GM12878 (cell line): ENCODE data around the gene ACADVL. TPM values are rescaled to one million over a fixed set of nuclear protein-coding genes. Genes with fewer than 3 reads are reported as not detected.

ENCODE experiments used
- ATAC-seq: fragments of 200-7000 bp; cut with Tn5 transposase; 3 replicates; pipeline ENCODE4 v1.9.1; 2020; ENCODE audit warnings: mild to moderate bottlenecking, moderate library complexity
- BruUV-seq: library from RNA; stranded (reverse); fragments of 400-500 nt; replicated peaks from 2 replicates; lab custom pipeline; 2021; lab: Mats Ljungman, UMichigan
- CTCF ChIA-PET: fragments of 300-600 bp; sonication (Branson Sonifier 250); formaldehyde crosslinking; extraction: SDS; loops from one replicate; lab custom pipeline; 2021; ENCODE audit warnings: inconsistent platforms; lab: Yijun Ruan, JAX
- POLR2A ChIA-PET: fragments of 350-600 bp; formaldehyde crosslinking; extraction: SDS; loops from one replicate; lab custom pipeline; 2021; ENCODE audit warnings: inconsistent platforms; lab: Charles Lee
- RAD21 ChIA-PET: fragments of 300-600 bp; sonication (Branson Sonifier 250); formaldehyde crosslinking; loops from one replicate; lab custom pipeline; 2023; ENCODE audit warnings: antibody characterized with exemption; ENCODE audit not compliant: unreplicated experiment; lab: Charles Lee
- SMC1A ChIA-PET: fragments of 300-600 bp; sonication (Branson Sonifier 250); formaldehyde crosslinking; loops from one replicate; lab custom pipeline; 2023; ENCODE audit not compliant: unreplicated experiment, uncharacterized antibody; lab: Charles Lee
- DNase-seq: peaks from one replicate; pipeline ENCODE4 v3.0.0-alpha.2; 2011; ENCODE audit warnings: low read depth, low spot score
- FAIRE-seq: peaks from 3 replicates; lab custom pipeline; 2011; peaks lifted over from hg19 to GRCh38; lab: Jason Lieb, UNC
- H2AFZ ChIP-seq: 2 replicates; pipeline ENCODE4 v1.6.0; 2011; ENCODE audit warnings: low read depth, low read length, control low read depth; ENCODE audit not compliant: control insufficient read depth
- H3K27ac ChIP-seq: 2 replicates; pipeline ENCODE4 v1.5.1; 2011; ENCODE audit warnings: control low read depth; ENCODE audit not compliant: control insufficient read depth, insufficient read depth
- H3K27me3 ChIP-seq, 2 experiments: replicated peaks in 1 of 2; 2 replicates each; pipeline versions ENCODE4 v1.6.0 to v1.6.1; 2011; ENCODE audit warnings: low read length in 1 of 2; ENCODE audit not compliant: control insufficient read depth in 2 of 2, insufficient read depth in 2 of 2
- H3K36me3 ChIP-seq, 2 experiments: 2 replicates each; pipeline ENCODE4 v1.5.1; 2011; ENCODE audit warnings: low read length in 1 of 2; ENCODE audit not compliant: control insufficient read depth in 2 of 2, insufficient read depth in 2 of 2
- H3K4me1 ChIP-seq: 2 replicates; pipeline ENCODE4 v1.6.1; 2011; ENCODE audit warnings: mild to moderate bottlenecking, low read length, moderate library complexity, mixed read lengths; ENCODE audit not compliant: control insufficient read depth, insufficient read depth
- H3K4me2 ChIP-seq: 2 replicates; pipeline ENCODE4 v1.6.0; 2011; ENCODE audit warnings: control low read depth; ENCODE audit not compliant: control insufficient read depth, insufficient read depth
- H3K4me3 ChIP-seq: fragments of 200-600 bp; sonication (generic); 2 replicates; pipeline ENCODE4 v1.5.1; 2016
- H3K79me2 ChIP-seq: 2 replicates; pipeline ENCODE4 v1.6.0; 2011; ENCODE audit warnings: low read length; ENCODE audit not compliant: control insufficient read depth, insufficient read depth
- H3K9ac ChIP-seq: 2 replicates; pipeline ENCODE4 v1.8.0; 2011; ENCODE audit warnings: low read length, control low read depth, mixed read lengths; ENCODE audit not compliant: control insufficient read depth, insufficient read depth
- H3K9me3 ChIP-seq: replicated peaks from 3 replicates; pipeline ENCODE4 v1.5.1; 2011; ENCODE audit warnings: mild to moderate bottlenecking, low read length; ENCODE audit not compliant: control insufficient read depth, insufficient read depth
- H4K20me1 ChIP-seq: 2 replicates; pipeline ENCODE4 v1.6.0; 2011; ENCODE audit not compliant: control insufficient read depth, insufficient read depth
- BRCA1 ChIP-seq: IDR thresholded peaks from 2 replicates; pipeline ENCODE4 v1.6.1; 2011; ENCODE audit warnings: low read depth, low read length, improper control_type of control experiment
- EGR1 ChIP-seq, 2 experiments: IDR thresholded peaks; 1 replicate in 1 of 2; 2 replicates in 1 of 2; pipeline ENCODE4 v1.6.1; 2011 to 2012; ENCODE audit warnings: low read depth in 2 of 2, low read length in 2 of 2, borderline replicate concordance in 1 of 2, mild to moderate bottlenecking in 1 of 2, moderate library complexity in 1 of 2
- GABPA ChIP-seq: IDR thresholded peaks from 2 replicates; pipeline ENCODE4 v1.6.1; 2014; ENCODE audit warnings: antibody characterized with exemption, low read depth, mild to moderate bottlenecking, inconsistent platforms
- IKZF2 ChIP-seq, 2 experiments: fragments of 450-650 bp; IDR thresholded peaks; 2 replicates each; pipeline ENCODE4 v1.6.1; 2017; ENCODE audit warnings: mild to moderate bottlenecking in 2 of 2, moderate library complexity in 2 of 2
- KLF5 ChIP-seq: fragments of 450-650 bp; IDR thresholded peaks from 2 replicates; pipeline ENCODE4 v1.6.1; 2014; ENCODE audit warnings: mild to moderate bottlenecking; ENCODE audit not compliant: partially characterized antibody
- MEF2A ChIP-seq: IDR thresholded peaks from 2 replicates; pipeline ENCODE4 v1.6.1; 2011; ENCODE audit warnings: low read depth, mild to moderate bottlenecking, low read length, moderate library complexity; ENCODE audit not compliant: insufficient read depth
- MXI1 ChIP-seq: fragments of 150-350 bp; IDR thresholded peaks from 2 replicates; pipeline ENCODE4 v1.6.1; 2011; ENCODE audit warnings: low read depth, mild to moderate bottlenecking, inconsistent platforms, low read length, improper control_type of control experiment
- MYC ChIP-seq: IDR thresholded peaks from 2 replicates; pipeline ENCODE4 v1.6.1; 2011; ENCODE audit warnings: mild to moderate bottlenecking, low read length, moderate library complexity, inconsistent platforms; ENCODE audit not compliant: insufficient read depth, insufficient replicate concordance, insufficient read length, severe bottlenecking
- RFX5 ChIP-seq: IDR thresholded peaks from 2 replicates; pipeline ENCODE4 v1.6.1; 2011; ENCODE audit warnings: low read depth, low read length, improper control_type of control experiment
- YY1 ChIP-seq: IDR thresholded peaks from 2 replicates; pipeline ENCODE4 v1.6.1; 2011; ENCODE audit warnings: low read depth, mild to moderate bottlenecking, low read length
- ZBED1 ChIP-seq: IDR thresholded peaks from 2 replicates; pipeline ENCODE4 v1.6.1; 2016; ENCODE audit warnings: borderline replicate concordance
- ZNF24 ChIP-seq: fragments of 450-650 bp; IDR thresholded peaks from 2 replicates; pipeline ENCODE4 v1.6.1; 2017; ENCODE audit warnings: antibody characterized with exemption, mild to moderate bottlenecking
- ZSCAN29 ChIP-seq: fragments of 450-650 bp; IDR thresholded peaks from 2 replicates; pipeline ENCODE4 v1.6.1; 2017; ENCODE audit warnings: mild to moderate bottlenecking, moderate library complexity
- WGBS: methylation state at CpG from one replicate; pipeline ENCODE4 v1.1.6; 2016; ENCODE audit warnings: low lambda C conversion rate; ENCODE audit not compliant: insufficient replicate concordance, insufficient coverage; ENCODE audit errors: missing lambda C conversion rate; 5-methylcytosine and 5-hydroxymethylcytosine counted together
- in situ Hi-C: fragments of 300-500 bp; cut with MboI; formaldehyde crosslinking; loops from 9 replicates; pipeline ENCODE4 v1.14.3; 2018; ENCODE audit warnings: mixed read lengths
- intact Hi-C: fragments of 100-400 bp; cut with micrococcal nuclease; formaldehyde crosslinking; loops from one replicate; pipeline ENCODE4 v1.14.2; 2022; ENCODE audit not compliant: unreplicated experiment
- polyA plus RNA-seq, 11 experiments: library from polyadenylated mRNA; depleted of rRNA in 4 of 11; unstranded in 6 of 11; stranded (reverse) in 5 of 11; fragments of >200 nt; fragmentation: Nextera tagmentation in 4 of 11; fragmentation: Illumina TruSeq in 1 of 11; extraction: Ambion mirVana in 4 of 11; extraction: Trizol in 1 of 11; gene quantifications; 1 replicate in 1 of 11; 2 replicates in 10 of 11; pipeline versions ENCODE4 v1.2.1 to v1.2.3, GENCODE V29; 2011 to 2016; ENCODE audit warnings: inconsistent platforms in 2 of 11, missing spikeins in 2 of 11, low read depth in 1 of 11
- total RNA-seq, 4 experiments: library from RNA; depleted of rRNA in 3 of 4; stranded (reverse); fragments of >200 nt in 3 of 4; fragmentation: Illumina TruSeq in 1 of 4; extraction: Trizol in 1 of 4; gene quantifications; 2 replicates each; pipeline versions ENCODE4 v1.2.1 to v1.2.3, GENCODE V29; 2013 to 2021
- TF ChIP-seq, protein P1 (sequence below): fragments of 450-650 bp; IDR thresholded peaks from 2 replicates; pipeline ENCODE4 v1.6.1; 2017; ENCODE audit warnings: mild to moderate bottlenecking, moderate library complexity
- TF ChIP-seq, protein P2 (sequence below): fragments of 450-650 bp; IDR thresholded peaks from 2 replicates; pipeline ENCODE4 v1.6.1; 2017; ENCODE audit warnings: mild to moderate bottlenecking, low read depth, inconsistent platforms; ENCODE audit not compliant: poor library complexity, severe bottlenecking

Gene ACADVL
- total and polyA plus RNA-seq, 10 of the 15 experiments (the other 5 are each of a cell fraction or from before 2014, with no cell fraction given), result 25.4 to 232 (median 180) TPM

DNA sequence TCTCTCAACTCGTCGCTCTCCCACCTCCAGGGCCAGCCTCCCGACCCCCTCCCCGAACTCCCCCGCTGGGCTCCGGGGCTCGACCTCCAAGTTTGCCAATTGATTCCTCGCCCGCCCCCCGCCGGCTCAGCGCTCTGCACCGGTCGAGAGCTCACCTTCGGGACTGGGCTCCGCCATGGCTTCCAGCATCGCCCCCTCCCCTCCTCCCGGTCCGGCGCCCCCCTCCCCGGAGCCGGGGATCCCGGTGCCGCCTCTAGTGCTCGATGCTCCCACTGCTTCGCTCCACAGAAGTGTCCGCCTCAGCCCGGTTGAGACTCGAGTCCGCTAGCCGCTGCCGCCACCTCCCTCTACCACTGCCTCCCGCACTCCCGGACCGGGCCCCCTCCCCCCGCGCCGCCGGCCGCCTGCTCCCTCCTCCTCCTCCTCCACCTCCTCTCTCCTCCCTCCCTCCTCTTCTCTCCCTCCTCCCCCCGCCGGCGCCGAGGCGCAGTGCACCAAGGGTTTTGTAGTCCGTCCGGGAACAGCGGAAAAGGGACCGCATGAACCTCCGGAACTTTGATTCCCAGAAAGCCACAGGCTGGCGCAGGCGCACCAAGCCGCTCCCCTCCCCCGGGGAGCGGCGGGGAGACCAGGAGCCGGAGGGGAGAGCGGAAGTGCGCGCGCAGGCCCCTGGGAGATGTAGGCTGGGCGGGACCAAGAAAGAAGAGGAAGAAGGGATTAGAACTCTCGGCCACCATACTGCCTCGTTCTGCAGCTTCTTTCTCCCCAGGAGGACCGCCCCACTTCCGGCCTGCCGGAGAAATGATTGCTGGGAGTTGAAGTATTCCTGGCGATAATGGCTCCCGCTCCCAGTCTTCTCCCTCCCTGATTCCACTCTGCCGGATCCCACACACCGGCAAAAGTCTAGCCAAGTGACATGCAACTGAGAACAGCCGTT lies 19.6 kb downstream of the ACADVL start, which contains the start of gene PHF23:
PHF23 (minus strand) TSS at position 367 of the 937 bp plus-strand sequence; CDS start at position 189, 178 bp downstream.
- ATAC-seq, result peak; percentile 69
- peak within 1 kb of the TSS; percentile 95 for H3K9ac ChIP-seq
- peak within 1 kb of the TSS; percentile 52; the same call in 1 of the 2 replicates for H2AFZ ChIP-seq
- RAD21 ChIA-PET, result interaction anchor here (1.2 to 6.3 kb wide), 3 partner anchors 10 to 19 kb away, joined by 5 to 51 read pairs (median 5); partner anchors contain the start of genes ACADVL, CTDNEP1, DLG4 and ELP5
- peak within 1 kb of the TSS; percentile 94 for H3K4me2 ChIP-seq
- H3K79me2 ChIP-seq, result peaks cover 49% of the 10 kb centered on the region
- peak; percentile 97 for DNase-seq
- POLR2A ChIA-PET, result interaction anchor here (0.8 to 7.3 kb wide), 5 partner anchors 11 to 29 kb away, joined by 3 to 99 read pairs (median 22); partner anchors contain the start of genes ACADVL, CTDNEP1, DLG4 and ELP5
- no peaks in the 10 kb centered on the region for H4K20me1 ChIP-seq
- H3K4me3 ChIP-seq, result peak within 1 kb of the TSS; percentile 96
- H3K27ac ChIP-seq, result peak within 1 kb of the TSS; percentile 87
- peaks cover 29% of the 10 kb centered on the region for H3K4me1 ChIP-seq
- CTCF ChIA-PET, result interaction anchor here (0.6 to 6.0 kb wide), 6 partner anchors 10 to 449 kb away, joined by 3 to 70 read pairs (median 4); partner anchors contain the start of genes ACADVL, DLG4 and WRAP53
- no TSS peak for BruUV-seq
- peaks cover 12 to 18% of the 10 kb centered on the region in 2 experiments for H3K36me3 ChIP-seq
- no peaks in the 10 kb centered on the region for H3K9me3 ChIP-seq
- peak; percentile 93 for FAIRE-seq
- in situ Hi-C loops, result no loop called here
- no peaks in the 10 kb centered on the region for H3K27me3 ChIP-seq
- WGBS, result 1% methylated on average over 22 of the region's 72 CpGs
- SMC1A ChIA-PET, result interaction anchor here (0.8 to 4.3 kb wide), 4 partner anchors 10 to 20 kb away, joined by 3 to 26 read pairs (median 4); partner anchors contain the start of genes ACADVL, CTDNEP1, DLG4 and ELP5
- intact Hi-C loops, result loop anchor here (2.0 to 5.0 kb wide), 2 partner anchors 25 to 68 kb away; partner anchors contain the start of gene EIF5A
- TF ChIP-seq, protein P1, sequence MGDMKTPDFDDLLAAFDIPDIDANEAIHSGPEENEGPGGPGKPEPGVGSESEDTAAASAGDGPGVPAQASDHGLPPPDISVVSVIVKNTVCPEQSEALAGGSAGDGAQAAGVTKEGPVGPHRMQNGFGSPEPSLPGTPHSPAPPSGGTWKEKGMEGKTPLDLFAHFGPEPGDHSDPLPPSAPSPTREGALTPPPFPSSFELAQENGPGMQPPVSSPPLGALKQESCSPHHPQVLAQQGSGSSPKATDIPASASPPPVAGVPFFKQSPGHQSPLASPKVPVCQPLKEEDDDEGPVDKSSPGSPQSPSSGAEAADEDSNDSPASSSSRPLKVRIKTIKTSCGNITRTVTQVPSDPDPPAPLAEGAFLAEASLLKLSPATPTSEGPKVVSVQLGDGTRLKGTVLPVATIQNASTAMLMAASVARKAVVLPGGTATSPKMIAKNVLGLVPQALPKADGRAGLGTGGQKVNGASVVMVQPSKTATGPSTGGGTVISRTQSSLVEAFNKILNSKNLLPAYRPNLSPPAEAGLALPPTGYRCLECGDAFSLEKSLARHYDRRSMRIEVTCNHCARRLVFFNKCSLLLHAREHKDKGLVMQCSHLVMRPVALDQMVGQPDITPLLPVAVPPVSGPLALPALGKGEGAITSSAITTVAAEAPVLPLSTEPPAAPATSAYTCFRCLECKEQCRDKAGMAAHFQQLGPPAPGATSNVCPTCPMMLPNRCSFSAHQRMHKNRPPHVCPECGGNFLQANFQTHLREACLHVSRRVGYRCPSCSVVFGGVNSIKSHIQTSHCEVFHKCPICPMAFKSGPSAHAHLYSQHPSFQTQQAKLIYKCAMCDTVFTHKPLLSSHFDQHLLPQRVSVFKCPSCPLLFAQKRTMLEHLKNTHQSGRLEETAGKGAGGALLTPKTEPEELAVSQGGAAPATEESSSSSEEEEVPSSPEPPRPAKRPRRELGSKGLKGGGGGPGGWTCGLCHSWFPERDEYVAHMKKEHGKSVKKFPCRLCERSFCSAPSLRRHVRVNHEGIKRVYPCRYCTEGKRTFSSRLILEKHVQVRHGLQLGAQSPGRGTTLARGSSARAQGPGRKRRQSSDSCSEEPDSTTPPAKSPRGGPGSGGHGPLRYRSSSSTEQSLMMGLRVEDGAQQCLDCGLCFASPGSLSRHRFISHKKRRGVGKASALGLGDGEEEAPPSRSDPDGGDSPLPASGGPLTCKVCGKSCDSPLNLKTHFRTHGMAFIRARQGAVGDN, result no peak
- TF ChIP-seq MXI1, result peak; percentile 51
- TF ChIP-seq RFX5, result no peak
- TF ChIP-seq ZBED1, result no peak
- no peak for TF ChIP-seq MEF2A
- TF ChIP-seq EGR1 (IDR thresholded peaks at IDR 0.05; ENCODE audit: borderline replicate concordance in 1 of 2, low read depth in 2 of 2, low read length in 2 of 2), result peak in 1 of 2 experiments; percentile 27; a peak in 1 of 3 replicates
- TF ChIP-seq GABPA, result peak; percentile 95
- TF ChIP-seq ZNF24, result no peak
- TF ChIP-seq IKZF2 (IDR thresholded peaks at IDR 0.05), result peak; percentile 83 to 87
- no peak for TF ChIP-seq MYC
- TF ChIP-seq ZSCAN29, result no peak
- peak; percentile 74 for TF ChIP-seq KLF5
- TF ChIP-seq, protein P2, sequence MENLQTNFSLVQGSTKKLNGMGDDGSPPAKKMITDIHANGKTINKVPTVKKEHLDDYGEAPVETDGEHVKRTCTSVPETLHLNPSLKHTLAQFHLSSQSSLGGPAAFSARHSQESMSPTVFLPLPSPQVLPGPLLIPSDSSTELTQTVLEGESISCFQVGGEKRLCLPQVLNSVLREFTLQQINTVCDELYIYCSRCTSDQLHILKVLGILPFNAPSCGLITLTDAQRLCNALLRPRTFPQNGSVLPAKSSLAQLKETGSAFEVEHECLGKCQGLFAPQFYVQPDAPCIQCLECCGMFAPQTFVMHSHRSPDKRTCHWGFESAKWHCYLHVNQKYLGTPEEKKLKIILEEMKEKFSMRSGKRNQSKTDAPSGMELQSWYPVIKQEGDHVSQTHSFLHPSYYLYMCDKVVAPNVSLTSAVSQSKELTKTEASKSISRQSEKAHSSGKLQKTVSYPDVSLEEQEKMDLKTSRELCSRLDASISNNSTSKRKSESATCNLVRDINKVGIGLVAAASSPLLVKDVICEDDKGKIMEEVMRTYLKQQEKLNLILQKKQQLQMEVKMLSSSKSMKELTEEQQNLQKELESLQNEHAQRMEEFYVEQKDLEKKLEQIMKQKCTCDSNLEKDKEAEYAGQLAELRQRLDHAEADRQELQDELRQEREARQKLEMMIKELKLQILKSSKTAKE, result no peak
- TF ChIP-seq YY1, result peak; percentile 95
- TF ChIP-seq BRCA1, result no peak
